GM12872 (cell line): ENCODE results near the gene KERA.

Experiments
- CTCF ChIP-seq: IDR thresholded peaks from 3 replicates; pipeline ENCODE4 v1.5.1; 2011; ENCODE audit warnings: low read depth, mild to moderate bottlenecking, low read length, moderate library complexity; ENCODE audit not compliant: insufficient read depth

KERA gene

GRCh38 chr12:91057368-91058165 lies at the start of gene KERA:
Gene KERA, minus strand, starts transcription at chr12:91058024. Its CDS starts 1,743 bp downstream, at chr12:91056281.
- TF ChIP-seq CTCF = no peak

GRCh38 chr12:91106283-91106682 lies 48.5 kb upstream of the KERA start:
- TF ChIP-seq CTCF = no peak

- no peak for TF ChIP-seq CTCF
Observed at GRCh38 chr12:91105807-91106206, 48.0 kb upstream of the KERA start.

GRCh38 chr12:91104812-91105466 lies 47.1 kb upstream of the KERA start:
- TF ChIP-seq CTCF = no peak

GRCh38 chr12:91103624-91104023 lies 45.8 kb upstream of the KERA start:
- TF ChIP-seq CTCF = no peak

GRCh38 chr12:91103101-91103500 lies 45.3 kb upstream of the KERA start:
- TF ChIP-seq CTCF = no peak

GRCh38 chr12:91100906-91101305 lies 43.1 kb upstream of the KERA start:
- TF ChIP-seq CTCF = no peak
